GM12801 (cell line): ENCODE results near the gene ZNF263.

Experiments
- TF ChIP-seq, protein P1 (sequence below): IDR thresholded peaks from one replicate; pipeline ENCODE4 v1.5.1; 2011; ENCODE audit warnings: control low read depth; ENCODE audit not compliant: insufficient read length; ENCODE audit errors: extremely low read depth

ZNF263 gene

DNA sequence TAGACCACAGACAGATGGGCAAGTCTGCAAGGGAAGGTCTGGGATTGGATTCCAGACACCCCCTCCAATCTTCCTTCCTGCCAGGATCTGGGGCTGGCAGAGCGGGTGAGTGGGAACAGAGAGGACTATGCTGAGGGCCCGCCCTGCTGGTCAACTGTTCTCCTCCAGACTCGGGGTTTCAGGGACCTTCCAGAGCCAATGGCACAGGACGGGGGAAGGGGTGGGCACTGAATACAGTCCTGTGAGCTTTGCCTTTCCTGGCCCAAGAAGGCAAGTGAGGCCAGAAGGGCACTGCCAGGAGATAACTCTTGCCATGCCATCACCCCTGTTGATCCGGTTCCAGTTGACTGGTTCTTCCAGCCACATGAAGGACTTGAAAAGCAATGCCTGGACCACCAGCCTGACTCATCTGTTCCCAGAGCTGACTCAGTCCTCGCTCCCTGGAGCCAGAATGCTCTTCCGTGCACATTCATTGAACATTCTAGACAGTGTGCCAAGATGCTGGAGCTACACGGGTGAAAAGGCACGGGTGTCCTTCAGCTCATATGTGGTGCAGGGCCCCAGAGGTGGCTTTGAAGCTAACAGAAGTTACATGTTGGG, 26.3 kb upstream of the ZNF263 start:
- TF ChIP-seq, protein P1, sequence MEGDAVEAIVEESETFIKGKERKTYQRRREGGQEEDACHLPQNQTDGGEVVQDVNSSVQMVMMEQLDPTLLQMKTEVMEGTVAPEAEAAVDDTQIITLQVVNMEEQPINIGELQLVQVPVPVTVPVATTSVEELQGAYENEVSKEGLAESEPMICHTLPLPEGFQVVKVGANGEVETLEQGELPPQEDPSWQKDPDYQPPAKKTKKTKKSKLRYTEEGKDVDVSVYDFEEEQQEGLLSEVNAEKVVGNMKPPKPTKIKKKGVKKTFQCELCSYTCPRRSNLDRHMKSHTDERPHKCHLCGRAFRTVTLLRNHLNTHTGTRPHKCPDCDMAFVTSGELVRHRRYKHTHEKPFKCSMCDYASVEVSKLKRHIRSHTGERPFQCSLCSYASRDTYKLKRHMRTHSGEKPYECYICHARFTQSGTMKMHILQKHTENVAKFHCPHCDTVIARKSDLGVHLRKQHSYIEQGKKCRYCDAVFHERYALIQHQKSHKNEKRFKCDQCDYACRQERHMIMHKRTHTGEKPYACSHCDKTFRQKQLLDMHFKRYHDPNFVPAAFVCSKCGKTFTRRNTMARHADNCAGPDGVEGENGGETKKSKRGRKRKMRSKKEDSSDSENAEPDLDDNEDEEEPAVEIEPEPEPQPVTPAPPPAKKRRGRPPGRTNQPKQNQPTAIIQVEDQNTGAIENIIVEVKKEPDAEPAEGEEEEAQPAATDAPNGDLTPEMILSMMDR, result no peak

DNA sequence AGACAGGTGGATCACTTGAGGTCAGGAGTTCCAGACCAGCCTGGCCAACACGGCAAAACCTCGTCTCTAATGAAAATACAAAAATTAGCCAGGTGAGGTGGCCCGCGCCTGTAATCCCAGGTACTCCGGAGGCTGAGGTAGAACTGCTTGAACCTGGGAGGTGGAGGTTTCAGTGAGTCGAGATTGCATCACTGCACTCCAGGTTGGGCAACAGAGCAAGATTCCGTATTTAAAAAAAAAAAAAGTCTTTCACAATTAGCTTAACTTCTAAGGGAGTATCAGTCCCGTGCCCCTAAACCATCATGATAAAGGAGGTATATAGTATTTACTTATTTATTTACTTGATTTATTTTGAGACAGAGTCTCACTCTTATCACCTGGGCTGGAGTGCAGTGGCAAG, 23.5 kb upstream of the ZNF263 start:
- TF ChIP-seq, protein P1, result no peak

- TF ChIP-seq, protein P1, result no peak
Measured at GRCh38 chr16:3262517-3262916, 20.8 kb upstream of the ZNF263 start.

DNA sequence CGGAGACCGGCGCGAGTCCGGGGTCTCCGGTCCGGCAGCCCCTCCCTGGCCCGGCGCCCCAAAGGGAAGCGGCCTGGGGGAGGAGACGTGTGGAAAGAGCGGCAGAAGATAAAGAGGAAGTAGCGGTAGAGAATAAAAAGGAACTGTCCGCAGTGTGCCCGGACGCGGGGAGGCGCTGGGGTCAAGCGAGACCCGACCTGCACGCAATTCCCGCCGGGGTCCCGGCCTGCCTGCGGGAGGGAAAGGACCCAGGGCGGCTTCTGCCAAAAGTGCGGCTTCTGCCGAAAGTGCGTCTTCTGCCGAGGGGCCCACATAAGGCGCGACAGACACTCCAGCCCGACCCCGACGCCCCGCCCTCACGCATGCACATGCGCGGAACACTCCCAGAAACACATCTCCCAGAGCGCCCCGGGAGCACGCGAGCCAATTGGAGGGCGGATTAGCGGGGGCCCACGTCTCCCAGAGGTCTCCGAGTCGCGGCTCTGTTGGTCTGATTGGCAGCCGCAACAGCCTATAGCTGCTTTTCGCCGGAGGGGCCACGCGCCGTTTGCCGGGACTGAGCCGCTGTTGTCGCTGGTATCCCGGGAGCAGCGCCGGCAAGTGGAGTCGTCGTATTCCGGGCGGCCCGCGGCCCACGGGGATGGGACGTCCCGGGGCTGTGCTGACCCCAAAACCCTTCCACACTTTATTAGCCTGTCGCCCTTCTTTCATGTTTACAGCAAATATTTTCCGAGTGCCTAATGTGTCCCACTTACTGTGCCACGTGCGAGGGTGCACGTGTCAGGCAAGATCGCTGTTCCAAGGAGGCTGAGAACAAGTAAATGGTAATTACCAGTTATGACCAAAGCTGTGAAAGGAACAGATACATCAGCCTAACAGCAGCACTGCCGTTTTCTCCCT, 18.9 kb upstream of the ZNF263 start:
- TF ChIP-seq, protein P1, result no peak

- TF ChIP-seq, protein P1, result no peak
Measured at GRCh38 chr16:3266873-3267537, 16.3 kb upstream of the ZNF263 start.

DNA sequence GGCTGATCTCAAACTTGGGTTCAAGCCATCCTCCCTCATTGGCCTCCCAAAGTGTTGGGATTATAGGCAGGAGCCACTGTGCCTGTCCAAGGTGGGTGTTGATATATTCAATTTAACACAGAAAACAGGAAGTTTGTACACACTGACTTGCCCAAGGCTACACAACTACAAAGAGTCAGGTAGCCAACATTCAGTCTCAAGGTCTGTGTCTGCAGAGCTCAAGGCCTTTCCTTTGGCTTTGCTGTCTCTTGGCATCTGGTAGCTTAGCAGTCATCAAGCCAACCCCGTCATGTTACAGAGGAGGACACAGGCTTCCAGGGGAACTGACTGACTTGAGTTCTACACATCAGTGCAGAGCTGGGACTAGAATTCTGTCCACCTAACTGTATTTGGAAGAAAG, 15.0 kb upstream of the ZNF263 start:
- TF ChIP-seq, protein P1, result no peak

DNA sequence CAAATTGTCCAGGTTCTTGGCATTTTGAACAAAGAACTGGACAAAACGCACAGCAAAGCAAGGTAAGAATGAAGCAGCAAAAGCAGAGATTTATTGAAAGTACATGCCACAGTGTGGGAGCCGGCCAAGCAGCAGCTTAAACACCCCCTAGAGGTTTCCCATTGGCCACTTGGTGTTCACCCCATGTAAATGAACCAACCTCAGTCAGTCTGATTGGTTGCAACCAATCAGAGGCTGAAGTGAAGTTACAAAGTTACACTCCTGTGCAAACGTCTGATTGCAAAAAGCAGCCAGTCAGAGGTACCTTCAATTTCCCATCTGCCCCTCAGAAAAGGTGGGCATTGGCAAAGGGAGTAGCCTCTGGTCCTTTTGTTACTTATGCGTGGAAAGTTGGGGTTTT, 8.8 kb upstream of the ZNF263 start:
- TF ChIP-seq, protein P1, result no peak
